Duodenal mucosa (tissue), 2 donors: ENCODE data around the gene KLHDC9.
"Not testable (repeated sequence)": the region's sequence is repeated elsewhere in the genome, so short reads cannot be mapped to it uniquely, and the experiment has no call there.

Experiments used
- H3K27ac ChIP-seq: one replicate; pipeline ENCODE4 v1.7.0; 2013; ENCODE audit warnings: low read depth, low read length
- H3K27me3 ChIP-seq, 2 donors: one replicate each; pipeline ENCODE4 v1.7.0; 2013; ENCODE audit warnings: low read length in 2 of 2, control low read depth in 1 of 2; ENCODE audit not compliant: insufficient read depth in 2 of 2, control insufficient read depth in 1 of 2
- H3K36me3 ChIP-seq, 2 donors: one replicate each; pipeline ENCODE4 v1.7.0; 2013; ENCODE audit warnings: low read length in 2 of 2, control low read depth in 1 of 2; ENCODE audit not compliant: insufficient read depth in 2 of 2, control insufficient read depth in 1 of 2
- H3K4me1 ChIP-seq, 2 donors: one replicate each; pipeline ENCODE4 v1.7.0; 2013; ENCODE audit warnings: low read length in 2 of 2, control low read depth in 1 of 2; ENCODE audit not compliant: insufficient read depth in 2 of 2, control insufficient read depth in 1 of 2
- H3K4me3 ChIP-seq, 2 donors: one replicate each; pipeline ENCODE4 v1.7.0; 2013; ENCODE audit warnings: low read length in 2 of 2, low read depth in 1 of 2
- H3K9ac ChIP-seq, 2 donors: one replicate each; pipeline ENCODE4 v1.7.0; 2013; ENCODE audit warnings: low read length in 2 of 2, low read depth in 1 of 2
- H3K9me3 ChIP-seq, 2 donors: one replicate each; pipeline ENCODE4 v1.7.0; 2013; ENCODE audit warnings: low read length in 2 of 2, control low read depth in 1 of 2; ENCODE audit not compliant: control insufficient read depth in 1 of 2

KLHDC9 gene

DNA sequence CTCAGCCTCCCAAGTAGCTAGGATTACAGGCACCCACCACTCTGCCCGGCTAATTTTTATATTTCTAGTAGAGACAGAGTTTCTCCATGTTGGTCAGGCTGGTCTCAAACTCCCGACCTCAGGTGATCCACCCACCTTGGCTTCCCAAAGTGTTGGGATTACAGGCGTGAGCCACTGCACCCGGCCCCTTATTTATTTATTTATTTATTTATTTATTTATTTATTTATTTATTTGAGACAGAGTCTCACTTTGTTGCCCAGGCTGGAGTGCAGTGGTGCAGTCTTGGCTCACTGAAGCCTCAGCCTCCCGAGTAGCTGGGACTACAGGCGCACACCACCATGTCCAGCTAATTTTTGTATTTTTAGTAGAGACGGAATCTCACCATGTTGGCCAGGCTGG is 32.5 kb upstream of the KLHDC9 start:
- H3K4me3 ChIP-seq, H3K36me3 ChIP-seq, H3K9ac ChIP-seq, H3K9me3 ChIP-seq, H3K27ac ChIP-seq, H3K27me3 ChIP-seq: not testable (repeated sequence)
- peaks cover 0 to 12% of the 10 kb centered on the region in 2 donors for H3K4me1 ChIP-seq

DNA sequence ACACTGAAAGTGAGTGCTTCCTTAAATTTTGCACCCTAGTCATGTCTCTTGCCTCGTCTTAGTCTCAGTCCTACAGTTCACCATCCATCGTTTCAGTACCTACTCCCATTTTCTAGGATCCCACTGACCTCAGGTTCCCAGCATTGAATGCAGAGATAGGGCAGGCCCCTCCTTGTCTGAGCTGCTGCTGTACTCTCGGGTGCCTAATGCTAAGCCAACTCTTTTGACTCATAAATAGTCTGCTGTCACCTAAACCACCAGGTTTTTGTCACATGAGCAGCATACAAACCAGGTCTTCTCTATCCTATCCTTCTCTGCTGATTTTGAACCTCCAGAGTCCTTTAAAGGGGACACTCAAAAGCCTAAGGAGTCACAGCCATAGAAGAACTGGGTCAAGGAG is 31.5 kb upstream of the KLHDC9 start:
- Histone ChIP-seq H3K4me3 (peak overlapping the region; percentile 30 to 32), H3K27me3 (no peaks in the 10 kb centered on the region), H3K4me1 (peaks cover 0 to 12% of the 10 kb centered on the region in 2 donors), H3K27ac (no peak overlapping the region), H3K36me3 (no peaks in the 10 kb centered on the region), H3K9me3 (no peaks in the 10 kb centered on the region), H3K9ac (no peak overlapping the region)

DNA sequence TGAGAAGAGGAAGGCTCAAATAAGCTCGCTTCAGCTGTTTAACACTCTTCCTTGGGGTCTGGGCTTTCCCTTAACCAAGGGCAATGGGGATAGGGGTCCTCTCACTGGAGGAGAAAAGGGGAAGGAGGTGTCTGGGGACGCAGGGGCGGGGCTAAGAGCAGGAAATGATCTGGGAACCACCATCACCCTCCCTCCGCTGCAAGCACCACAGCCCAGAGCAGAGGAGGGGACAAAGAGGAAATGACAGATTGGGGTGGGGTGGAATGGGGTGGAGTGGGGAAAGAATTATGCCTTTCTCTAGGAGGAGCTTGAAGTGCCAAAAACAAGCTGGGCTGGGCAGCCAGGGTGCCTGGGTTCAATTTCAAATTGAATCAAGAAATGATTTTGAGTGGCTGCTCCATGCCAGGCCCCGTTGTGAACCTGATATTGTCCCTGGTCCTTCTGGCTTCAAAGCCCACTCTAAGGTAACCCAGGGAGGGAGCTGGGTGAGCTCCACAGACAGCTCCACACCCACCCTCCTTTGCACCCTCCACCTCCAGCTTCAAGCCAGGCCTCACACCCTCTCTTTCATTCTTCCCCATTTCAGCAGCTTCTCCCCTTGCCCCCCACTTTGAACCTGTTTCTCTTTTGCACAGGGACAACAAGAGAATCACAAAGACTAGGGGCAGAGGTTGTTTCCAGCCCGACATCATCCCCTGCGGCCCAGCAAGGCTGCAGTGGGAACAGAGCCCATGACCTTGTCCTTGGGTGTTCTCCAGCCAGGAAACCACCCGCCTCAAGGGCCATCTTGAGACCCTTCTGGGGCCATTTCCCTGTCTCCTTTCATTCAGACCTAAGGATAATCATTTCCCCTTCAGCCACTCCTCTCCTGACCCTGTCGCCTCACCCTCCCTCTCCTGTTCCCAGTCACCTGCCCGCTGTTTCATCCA is 29.6 kb upstream of the KLHDC9 start:
- H3K27ac ChIP-seq: peak overlapping the region; percentile 65
- H3K27me3 ChIP-seq: no peaks in the 10 kb centered on the region
- H3K4me1 ChIP-seq: peaks cover 0 to 12% of the 10 kb centered on the region in 2 donors
- H3K4me3 ChIP-seq: peak overlapping the region; percentile 69 to 70
- H3K9me3 ChIP-seq: no peaks in the 10 kb centered on the region
- H3K36me3 ChIP-seq: no peaks in the 10 kb centered on the region
- H3K9ac ChIP-seq: peak overlapping the region; percentile 60 to 62

GRCh38 chr1:161069241-161069640 is 28.9 kb upstream of the KLHDC9 start:
- H3K4me1 ChIP-seq: peaks cover 0 to 11% of the 10 kb centered on the region in 2 donors
- H3K9ac ChIP-seq: peak overlapping the region; percentile 60 to 62
- no peaks in the 10 kb centered on the region for H3K27me3 ChIP-seq
- no peaks in the 10 kb centered on the region for H3K36me3 ChIP-seq
- no peaks in the 10 kb centered on the region for H3K9me3 ChIP-seq
- peak overlapping the region; percentile 65 for H3K27ac ChIP-seq
- peak overlapping the region; percentile 69 to 70 for H3K4me3 ChIP-seq

GRCh38 chr1:161069731-161070270 is 28.4 kb upstream of the KLHDC9 start, which contains the start of gene ARHGAP30:
ARHGAP30 (minus strand) TSS chr1:161069891; CDS start chr1:161069624, 267 bp downstream.
- Histone ChIP-seq H3K9ac (peak within 1 kb of the TSS; percentile 60 to 62), H3K27ac (peak within 1 kb of the TSS; percentile 65), H3K27me3 (no peaks in the 10 kb centered on the region), H3K9me3 (no peaks in the 10 kb centered on the region), H3K4me3 (peak within 1 kb of the TSS; percentile 69 to 70), H3K4me1 (peaks cover 0 to 8% of the 10 kb centered on the region in 2 donors), H3K36me3 (no peaks in the 10 kb centered on the region)

GRCh38 chr1:161070761-161071160 is 27.4 kb upstream of the KLHDC9 start:
- Histone ChIP-seq H3K27ac (no peak overlapping the region), H3K9me3 (no peaks in the 10 kb centered on the region), H3K4me1 (peaks cover 0 to 8% of the 10 kb centered on the region in 2 donors), H3K4me3 (no peak overlapping the region), H3K36me3 (no peaks in the 10 kb centered on the region), H3K9ac (no peak overlapping the region), H3K27me3 (no peaks in the 10 kb centered on the region)

- Histone ChIP-seq H3K9ac (no peak overlapping the region), H3K27me3 (no peaks in the 10 kb centered on the region), H3K27ac (no peak overlapping the region), H3K4me1 (peaks cover 0 to 8% of the 10 kb centered on the region in 2 donors), H3K9me3 (no peaks in the 10 kb centered on the region), H3K4me3 (no peak overlapping the region), H3K36me3 (no peaks in the 10 kb centered on the region)
Observed at GRCh38 chr1:161071886-161072371, 26.2 kb upstream of the KLHDC9 start.

- Histone ChIP-seq H3K9me3 (no peaks in the 10 kb centered on the region), H3K27me3 (no peaks in the 10 kb centered on the region), H3K4me3 (no peak overlapping the region), H3K36me3 (no peaks in the 10 kb centered on the region), H3K27ac (no peak overlapping the region), H3K9ac (no peak overlapping the region), H3K4me1 (peaks cover 0 to 4% of the 10 kb centered on the region in 2 donors)
Observed at GRCh38 chr1:161072751-161073449, 25.3 kb upstream of the KLHDC9 start.

DNA sequence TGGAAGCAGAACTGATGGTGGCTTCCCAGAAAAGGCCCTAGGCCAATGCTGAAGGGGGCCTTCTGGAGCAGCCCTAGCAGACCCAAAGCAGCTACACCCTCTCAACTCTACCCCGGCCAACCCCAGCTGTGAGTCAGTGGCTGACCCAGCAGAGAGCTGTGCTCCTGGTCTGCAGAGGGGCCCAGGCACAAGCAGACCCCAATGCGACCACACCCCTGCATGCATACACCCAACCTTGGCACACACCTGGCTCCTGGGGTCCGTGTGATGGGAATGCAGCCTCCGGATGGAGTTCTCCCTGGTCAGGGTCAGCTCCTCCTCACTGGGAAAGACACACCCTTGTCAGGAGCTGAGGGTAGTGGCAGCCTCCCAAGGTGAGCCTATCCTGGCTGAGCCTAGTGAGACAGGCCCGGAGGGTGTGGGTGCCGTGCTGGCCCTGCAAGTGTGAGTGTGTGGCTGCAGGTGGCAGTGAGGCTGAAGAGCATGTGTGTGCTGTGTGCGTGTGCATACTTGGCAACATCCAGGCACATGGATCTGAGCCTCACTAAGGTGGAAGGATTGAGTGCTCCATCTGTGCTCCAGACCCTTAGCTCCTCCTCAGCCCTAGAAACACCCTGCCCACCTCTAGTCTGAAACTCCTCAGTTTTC is 24.6 kb upstream of the KLHDC9 start:
- no peak overlapping the region for H3K27ac ChIP-seq
- H3K9ac ChIP-seq: no peak overlapping the region
- H3K4me3 ChIP-seq: no peak overlapping the region
- no peaks in the 10 kb centered on the region for H3K9me3 ChIP-seq
- no peaks in the 10 kb centered on the region for H3K27me3 ChIP-seq
- no peaks in the 10 kb centered on the region for H3K36me3 ChIP-seq
- H3K4me1 ChIP-seq: no peaks in the 10 kb centered on the region
